GM18870 (cell line): ENCODE data around the gene SLC3A2.
"Not testable (repeated sequence)": the region's sequence is repeated elsewhere in the genome, so short reads cannot be mapped to it uniquely, and the experiment has no call there.

Experiments
- ATAC-seq: cut with Tn5 transposase; IDR thresholded peaks from one replicate; pipeline ENCODE4 v1.9.1; 2021; ENCODE audit warnings: moderate library complexity; ENCODE audit not compliant: unreplicated experiment

The SLC3A2 gene

GRCh38 chr11:62880803-62881578, at the start of gene SLC3A2:
SLC3A2 (plus strand) TSS chr11:62880896; CDS start chr11:62881024, 128 bp downstream.
- ATAC-seq: peak; percentile 68

GRCh38 chr11:62830904-62831519, 49.7 kb upstream of the SLC3A2 start:
- ATAC-seq: no peak

- peak; percentile 66 for ATAC-seq
Observed at GRCh38 chr11:62831520-62832335, 49.0 kb upstream of the SLC3A2 start, which contains the start of gene STX5. STX5 (minus strand) TSS chr11:62832051; CDS start chr11:62831243, 808 bp downstream.

- ATAC-seq: no peak
Observed at GRCh38 chr11:62832336-62833234, 48.1 kb upstream of the SLC3A2 start, which contains the start of gene TEX54. TEX54 (minus strand) TSS chr11:62832841.

GRCh38 chr11:62835336-62835735, 45.4 kb upstream of the SLC3A2 start:
- no peak for ATAC-seq

GRCh38 chr11:62839050-62839945, 41.4 kb upstream of the SLC3A2 start, which contains the start of gene WDR74:
WDR74 (minus strand) TSS chr11:62839590; CDS start chr11:62839570, 20 bp downstream.
- peak; percentile 30 for ATAC-seq

GRCh38 chr11:62840721-62841360, 39.9 kb upstream of the SLC3A2 start:
- not testable (repeated sequence) for ATAC-seq

GRCh38 chr11:62841361-62842170, 39.1 kb upstream of the SLC3A2 start:
- peak; percentile 62 for ATAC-seq

GRCh38 chr11:62842171-62842741, 38.4 kb upstream of the SLC3A2 start:
- ATAC-seq: no peak

- ATAC-seq: not testable (repeated sequence)
Observed at GRCh38 chr11:62842891-62843290, 37.8 kb upstream of the SLC3A2 start.

GRCh38 chr11:62843466-62843865, 37.2 kb upstream of the SLC3A2 start:
- no peak for ATAC-seq

- no peak for ATAC-seq
Observed at GRCh38 chr11:62844154-62844553, 36.5 kb upstream of the SLC3A2 start.

- no peak for ATAC-seq
Observed at GRCh38 chr11:62846177-62846576, 34.5 kb upstream of the SLC3A2 start.

- ATAC-seq: no peak
Observed at GRCh38 chr11:62847767-62848314, 32.9 kb upstream of the SLC3A2 start.

GRCh38 chr11:62850911-62851806, 29.5 kb upstream of the SLC3A2 start:
- ATAC-seq: no peak

GRCh38 chr11:62851807-62852522, 28.7 kb upstream of the SLC3A2 start:
- ATAC-seq: no peak
